ENCODE measurements around the gene STAT2. TPM values are rescaled to one million over a fixed set of nuclear protein-coding genes. Genes with fewer than 3 reads are reported as not detected.

Gene STAT2
- total and polyA plus RNA-seq, 9 of the 15 experiments (the other 6 are each of a cell fraction or from before 2014, with no cell fraction given): 15.5 to 46.9 (median 40.1) TPM

DNA sequence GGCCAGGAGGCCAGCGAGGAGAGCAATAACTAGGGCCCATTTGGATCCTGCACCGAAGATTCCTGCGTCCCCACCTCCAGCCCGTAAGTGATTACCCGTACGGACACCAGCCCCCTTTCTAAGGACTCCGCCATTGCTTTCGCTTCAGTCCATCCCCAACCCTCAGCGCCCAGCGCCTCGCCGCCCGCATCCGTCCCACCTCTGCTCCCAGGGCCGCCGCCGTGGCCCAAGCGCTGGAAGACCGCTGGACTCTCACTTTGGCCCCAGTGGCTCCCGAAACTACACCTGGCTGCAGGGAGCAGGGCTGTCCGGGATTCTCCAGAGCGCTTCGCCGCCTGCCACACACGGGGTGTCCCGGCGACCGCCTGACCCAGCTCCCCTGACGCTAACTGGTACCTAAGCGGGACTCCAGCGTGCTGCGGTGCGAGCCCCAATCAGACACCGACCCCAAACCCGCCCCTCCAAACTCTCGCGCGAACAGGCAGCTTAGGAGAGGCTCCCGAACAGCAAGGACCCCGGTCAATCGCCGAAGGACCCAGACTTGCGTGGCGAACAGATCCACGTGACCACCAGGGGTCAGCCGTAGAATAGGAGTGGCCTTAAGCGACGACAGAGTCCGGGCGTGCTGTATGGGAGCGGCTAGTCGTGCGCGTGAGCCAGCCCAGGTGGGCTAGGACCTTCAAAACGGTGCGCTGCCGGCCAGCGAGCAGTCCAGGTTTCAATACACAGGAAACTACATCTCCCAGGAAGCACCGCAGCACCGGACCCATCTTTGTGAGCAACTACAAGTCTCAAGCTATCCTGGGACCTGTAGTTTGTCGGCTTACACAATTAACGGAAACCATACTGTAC lies 44.1 kb downstream of the STAT2 start, which contains the start of gene CNPY2:
Gene CNPY2 (minus strand): TSS at position 367 of the 852 bp plus-strand sequence. CDS start 771 bp downstream, outside the sequence.
- Histone ChIP-seq H3K9ac (ENCODE audit: insufficient read depth in 1 of 2, low read depth in 2 of 2, low read length in 2 of 2) (peak within 1 kb of the TSS; percentile 85 to 98), H3K79me2 (ENCODE audit: control insufficient read depth, insufficient read depth, low read length) (peaks cover 19% of the 10 kb centered on the region), H3K27me3 (ENCODE audit: control insufficient read depth in 2 of 2, insufficient read depth in 2 of 2, low read length in 2 of 2) (no peaks in the 10 kb centered on the region), H2AFZ (ENCODE audit: low read depth, low read length) (peak within 1 kb of the TSS; percentile 87), H3K4me1 (replicated peaks in 1 of 2; ENCODE audit: control insufficient read depth in 2 of 2, insufficient read depth in 2 of 2, low read length in 2 of 2) (peaks cover 11% of the 10 kb centered on the region in 2 experiments; a peak in 4 of 5 replicates), H3K9me3 (replicated peaks; ENCODE audit: control insufficient read depth, insufficient read depth, low read depth, low read length) (no peaks in the 10 kb centered on the region), H3K4me3 (peak within 1 kb of the TSS; percentile 72), H3K27ac (ENCODE audit: extremely low read depth, low read depth, low read length) (peak within 1 kb of the TSS; percentile 77), H3K9me1 (ENCODE audit: control insufficient read depth, insufficient read depth, low read length) (no peaks in the 10 kb centered on the region), H3K36me3 (ENCODE audit: control insufficient read depth, insufficient read depth, low read length) (peaks cover 49% of the 10 kb centered on the region), H3K4me2 (ENCODE audit: insufficient read depth, low read length) (peak within 1 kb of the TSS; percentile 90), H4K20me1 (replicated peaks; ENCODE audit: control insufficient read depth, insufficient read depth, low read length) (no peaks in the 10 kb centered on the region)
- POLR2A ChIA-PET: interaction anchor here (0.7 to 4.2 kb wide), 20 partner anchors 9 to 175 kb away, joined by 3 to 26 read pairs (median 4); partner anchors contain the start of genes IL23A, PAN2 and TIMELESS
- CTCF ChIA-PET (ENCODE audit: low intra/inter-chr PET ratio): no interaction called here
- peak; percentile 100 for FAIRE-seq
- in situ Hi-C loops (cut with MboI): no loop called here
- DNase-seq (ENCODE audit: extremely low read depth in 1 of 4, low spot score in 3 of 4): peak; percentile 94 to 98 (median 95)
- BruUV-seq (replicated peaks): no TSS peak
- intact Hi-C loops (cut with micrococcal nuclease): loop anchor here (1.0 to 5.0 kb wide), 4 partner anchors 17 to 148 kb away; partner anchors contain the start of gene PAN2
- under 1% methylated on average over 54 of the region's 62 CpGs for WGBS (ENCODE audit: insufficient coverage, low coverage, missing lambda C conversion rate)
- ATAC-seq: peak; percentile 96
- no peak for TF ChIP-seq ZKSCAN3 (CRISPR knock-in tag; IDR thresholded peaks at IDR 0.05)
- no peak for TF ChIP-seq CAMTA2 (CRISPR knock-in tag; conservative IDR thresholded peaks at IDR 0.05)
- TF ChIP-seq ZNF41 (CRISPR knock-in tag; conservative IDR thresholded peaks at IDR 0.05): no peak
- TF ChIP-seq ZC3H4 (CRISPR knock-in tag; IDR thresholded peaks at IDR 0.05; ENCODE audit: borderline replicate concordance): no peak
- TF ChIP-seq SIN3A (IDR thresholded peaks at IDR 0.05; ENCODE audit: borderline replicate concordance in 2 of 2, control insufficient read depth in 1 of 2, low read depth in 2 of 2, low read length in 2 of 2): peak in 1 of 2 experiments; percentile 44; a peak in 1 of 4 replicates
- no peak for TF ChIP-seq KDM2B (CRISPR knock-in tag; IDR thresholded peaks at IDR 0.05)
- peak; percentile 51 for TF ChIP-seq PHF20 (IDR thresholded peaks at IDR 0.05; ENCODE audit: partially characterized antibody)
- peak; percentile 53 for TF ChIP-seq CCNT2 (IDR thresholded peaks at IDR 0.05; ENCODE audit: borderline replicate concordance, extremely low read depth, insufficient read length, low read depth, low read length)
- TF ChIP-seq, protein P1, sequence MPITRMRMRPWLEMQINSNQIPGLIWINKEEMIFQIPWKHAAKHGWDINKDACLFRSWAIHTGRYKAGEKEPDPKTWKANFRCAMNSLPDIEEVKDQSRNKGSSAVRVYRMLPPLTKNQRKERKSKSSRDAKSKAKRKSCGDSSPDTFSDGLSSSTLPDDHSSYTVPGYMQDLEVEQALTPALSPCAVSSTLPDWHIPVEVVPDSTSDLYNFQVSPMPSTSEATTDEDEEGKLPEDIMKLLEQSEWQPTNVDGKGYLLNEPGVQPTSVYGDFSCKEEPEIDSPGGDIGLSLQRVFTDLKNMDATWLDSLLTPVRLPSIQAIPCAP (CRISPR knock-in tag; IDR thresholded peaks at IDR 0.05; ENCODE audit: borderline replicate concordance): no peak
- TF ChIP-seq POLR3G (IDR thresholded peaks at IDR 0.05; ENCODE audit: extremely low read depth, insufficient read length, insufficient replicate concordance): no peak
- peak; percentile 77 for TF ChIP-seq TAF1 (IDR thresholded peaks at IDR 0.05; ENCODE audit: control insufficient read depth, extremely low read depth, insufficient read depth, low read length, severe bottlenecking)
- TF ChIP-seq SRSF9 (IDR thresholded peaks at IDR 0.05; ENCODE audit: borderline replicate concordance, low read depth, low read length): no peak
- TF ChIP-seq RBFOX2 (IDR thresholded peaks at IDR 0.05; ENCODE audit: low read depth, low read length): peak; percentile 96
- peak; percentile 44; the same call in 1 of the 2 replicates for TF ChIP-seq ZKSCAN1 (IDR thresholded peaks at IDR 0.05; ENCODE audit: low read depth, low read length)
- no peak for TF ChIP-seq ARHGAP35 (IDR thresholded peaks at IDR 0.05; ENCODE audit: partially characterized antibody)
- no peak for TF ChIP-seq KAT8 (IDR thresholded peaks at IDR 0.05; ENCODE audit: low read depth)
- TF ChIP-seq, protein P2, sequence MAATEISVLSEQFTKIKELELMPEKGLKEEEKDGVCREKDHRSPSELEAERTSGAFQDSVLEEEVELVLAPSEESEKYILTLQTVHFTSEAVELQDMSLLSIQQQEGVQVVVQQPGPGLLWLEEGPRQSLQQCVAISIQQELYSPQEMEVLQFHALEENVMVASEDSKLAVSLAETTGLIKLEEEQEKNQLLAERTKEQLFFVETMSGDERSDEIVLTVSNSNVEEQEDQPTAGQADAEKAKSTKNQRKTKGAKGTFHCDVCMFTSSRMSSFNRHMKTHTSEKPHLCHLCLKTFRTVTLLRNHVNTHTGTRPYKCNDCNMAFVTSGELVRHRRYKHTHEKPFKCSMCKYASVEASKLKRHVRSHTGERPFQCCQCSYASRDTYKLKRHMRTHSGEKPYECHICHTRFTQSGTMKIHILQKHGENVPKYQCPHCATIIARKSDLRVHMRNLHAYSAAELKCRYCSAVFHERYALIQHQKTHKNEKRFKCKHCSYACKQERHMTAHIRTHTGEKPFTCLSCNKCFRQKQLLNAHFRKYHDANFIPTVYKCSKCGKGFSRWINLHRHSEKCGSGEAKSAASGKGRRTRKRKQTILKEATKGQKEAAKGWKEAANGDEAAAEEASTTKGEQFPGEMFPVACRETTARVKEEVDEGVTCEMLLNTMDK (IDR thresholded peaks at IDR 0.05; ENCODE audit: borderline replicate concordance, insufficient read depth, low read depth, low read length, poor library complexity, severe bottlenecking): no peak
- TF ChIP-seq SMARCA5 (IDR thresholded peaks at IDR 0.05): no peak
- TF ChIP-seq JUNB (CRISPR knock-in tag; conservative IDR thresholded peaks at IDR 0.05): no peak
- TF ChIP-seq ZNF384 (IDR thresholded peaks at IDR 0.05; ENCODE audit: low read depth, low read length): no peak

Measured in K562 (cell line).